Chondrocyte (in vitro differentiated cells): ENCODE measurements around the gene IGSF21. TPM values are rescaled to one million over a fixed set of nuclear protein-coding genes. Genes with fewer than 3 reads are reported as not detected.

Experiments used
- DNase-seq: peaks from one replicate; pipeline ENCODE4 v3.0.0; 2021; ENCODE audit warnings: mixed read lengths, low spot score
- H3K27ac Mint-ChIP-seq: one replicate; pipeline ENCODE4 v1.8.0; 2021; ENCODE audit warnings: mild to moderate bottlenecking, moderate library complexity, mixed read lengths; ENCODE audit not compliant: unreplicated experiment
- H3K27me3 Mint-ChIP-seq: 2 replicates; pipeline ENCODE4 v1.8.0; 2021; ENCODE audit warnings: low read depth, mixed read lengths
- H3K36me3 Mint-ChIP-seq: 2 replicates; pipeline ENCODE4 v1.8.0; 2021; ENCODE audit warnings: low read depth, mixed read lengths
- H3K4me1 Mint-ChIP-seq: 2 replicates; pipeline ENCODE4 v1.8.0; 2021; ENCODE audit warnings: low read depth, mild to moderate bottlenecking, mixed read lengths
- H3K4me3 Mint-ChIP-seq: one replicate; pipeline ENCODE4 v1.8.0; 2021; ENCODE audit warnings: mild to moderate bottlenecking, moderate library complexity, mixed read lengths; ENCODE audit not compliant: unreplicated experiment
- H3K9me3 Mint-ChIP-seq: 2 replicates; pipeline ENCODE4 v1.8.0; 2021; ENCODE audit warnings: low read depth, mixed read lengths
- CTCF ChIP-seq: fragments of 200-600 bp; sonication (generic); IDR thresholded peaks from 2 replicates; pipeline ENCODE4 v1.5.0; 2021; ENCODE audit warnings: antibody characterized with exemption, mild to moderate bottlenecking, moderate library complexity
- total RNA-seq: library from RNA; stranded (reverse); gene quantifications from 3 replicates; pipeline ENCODE4 v1.2.1, GENCODE V29; 2021

IGSF21 gene
- total RNA-seq, 1 donor from 2014 or later, result not detected

- TF ChIP-seq CTCF, result no peak
- Mint-ChIP-seq H3K36me3 (no peaks in the 10 kb centered on the region), H3K4me1 (no peaks in the 10 kb centered on the region), H3K4me3 (no peak overlapping the region), H3K9me3 (peaks cover 12% of the 10 kb centered on the region), H3K27ac (no peak overlapping the region), H3K27me3 (peaks cover 6% of the 10 kb centered on the region)
- DNase-seq, result no peak
These were observed 43.1 kb upstream of the IGSF21 start for GRCh38 chr1:18064534-18064933.

GRCh38 chr1:18066576-18066975 is 41.0 kb upstream of the IGSF21 start:
- Mint-ChIP-seq H3K36me3 (no peaks in the 10 kb centered on the region), H3K4me1 (no peaks in the 10 kb centered on the region), H3K27ac (no peak overlapping the region), H3K4me3 (no peak overlapping the region), H3K9me3 (peaks cover 12% of the 10 kb centered on the region), H3K27me3 (peaks cover 9% of the 10 kb centered on the region)
- DNase-seq, result no peak
- TF ChIP-seq CTCF, result no peak

DNA sequence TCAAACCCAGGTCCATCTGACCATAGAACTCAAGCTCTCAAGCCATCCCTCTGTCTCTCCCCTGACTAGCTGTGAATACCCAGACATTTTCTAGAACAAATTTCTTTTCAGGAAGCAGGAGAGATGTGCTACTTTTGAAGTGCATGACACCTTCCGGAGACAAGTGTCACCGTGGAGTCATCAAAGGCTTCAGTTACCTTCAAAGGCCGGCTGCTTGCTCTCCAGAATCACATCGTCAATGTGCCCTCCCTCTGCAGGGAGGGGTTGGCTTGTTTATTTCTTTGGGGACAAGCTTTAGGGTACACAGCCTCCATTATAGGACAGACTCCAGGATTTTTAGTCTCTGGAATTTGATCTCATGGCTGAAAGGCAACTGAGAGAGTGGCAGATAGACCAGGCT is 37.7 kb upstream of the IGSF21 start:
- Mint-ChIP-seq H3K36me3 (no peaks in the 10 kb centered on the region), H3K27ac (no peak overlapping the region), H3K4me3 (no peak overlapping the region), H3K9me3 (no peaks in the 10 kb centered on the region), H3K27me3 (peaks cover 26% of the 10 kb centered on the region), H3K4me1 (no peaks in the 10 kb centered on the region)
- no peak for DNase-seq
- TF ChIP-seq CTCF, result no peak

- Mint-ChIP-seq H3K9me3 (no peaks in the 10 kb centered on the region), H3K4me3 (no peak overlapping the region), H3K27me3 (peaks cover 35% of the 10 kb centered on the region), H3K4me1 (no peaks in the 10 kb centered on the region), H3K36me3 (no peaks in the 10 kb centered on the region), H3K27ac (no peak overlapping the region)
- TF ChIP-seq CTCF, result no peak
- DNase-seq, result no peak
These were observed 35.5 kb upstream of the IGSF21 start for GRCh38 chr1:18072066-18072465.

DNA sequence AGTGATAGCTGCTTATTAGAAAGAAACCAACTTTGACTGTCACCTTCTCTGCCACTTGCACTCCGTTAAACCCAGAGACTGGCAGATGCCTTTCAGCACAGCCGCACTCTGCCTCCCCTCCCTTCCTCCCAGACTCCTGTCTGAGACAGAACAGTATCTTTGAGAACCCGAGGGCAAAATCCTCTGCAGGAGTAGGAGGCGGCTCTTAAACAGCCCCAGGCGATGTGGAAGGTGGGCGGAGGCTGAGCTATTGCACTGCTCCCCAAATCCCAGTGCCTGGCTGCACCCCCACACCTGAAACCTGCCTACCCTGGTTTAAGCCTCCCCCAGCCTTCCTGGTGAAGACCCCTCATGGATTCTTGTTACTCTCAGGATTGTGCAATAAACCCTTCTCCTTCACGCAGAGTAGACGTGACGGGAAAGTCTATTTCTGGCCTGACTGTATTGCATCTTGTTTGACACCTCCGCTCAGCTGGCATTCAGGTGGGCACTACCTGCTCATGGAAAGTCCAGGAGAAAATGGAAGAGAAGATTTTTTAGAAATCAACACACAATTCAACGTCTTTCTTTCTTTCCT is 34.4 kb upstream of the IGSF21 start:
- H3K9me3 Mint-ChIP-seq, result no peaks in the 10 kb centered on the region
- DNase-seq, result no peak

More for the DNA sequence above, 34.4 kb upstream of the IGSF21 start:
- H3K4me3 Mint-ChIP-seq, result no peak overlapping the region
- no peak overlapping the region for H3K27ac Mint-ChIP-seq
- no peaks in the 10 kb centered on the region for H3K4me1 Mint-ChIP-seq
- no peaks in the 10 kb centered on the region for H3K36me3 Mint-ChIP-seq
- TF ChIP-seq CTCF, result no peak
- H3K27me3 Mint-ChIP-seq, result peaks cover 38% of the 10 kb centered on the region
